CD4-positive, alpha-beta T cell (primary cell): ENCODE results near the gene ARHGEF4. TPM values are rescaled to one million over a fixed set of nuclear protein-coding genes. Genes with fewer than 3 reads are reported as not detected.

ENCODE experiments used
- ATAC-seq: fragments of 200-7000 bp; cut with Tn5 transposase; one replicate; pipeline ENCODE4 v1.10.0; 2022; ENCODE audit warnings: mild to moderate bottlenecking; ENCODE audit not compliant: poor library complexity
- CTCF ChIA-PET: fragments of 350-600 bp; sonication (Branson Sonifier 250); formaldehyde crosslinking; loops from one replicate; lab custom pipeline; 2021; ENCODE audit warnings: antibody characterized with exemption, inconsistent platforms; lab: Charles Lee
- POLR2A ChIA-PET: fragments of 350-600 bp; sonication (Branson Sonifier 250); formaldehyde crosslinking; loops from one replicate; lab custom pipeline; 2021; ENCODE audit warnings: antibody characterized with exemption, inconsistent platforms; lab: Charles Lee
- DNase-seq, 14 experiments: peaks; one replicate each; pipeline ENCODE4 v3.0.0-alpha.2; 2013 to 2020; ENCODE audit warnings: mixed read lengths in 2 of 14
- H3K27ac ChIP-seq, 2 donors: one replicate each; pipeline versions ENCODE4 v1.5.1 to v1.7.0; 2013; ENCODE audit warnings: low read length in 2 of 2, low read depth in 1 of 2, mild to moderate bottlenecking in 1 of 2
- H3K27me3 ChIP-seq, 2 experiments: 1 replicate in 1 of 2; 2 replicates in 1 of 2; pipeline versions ENCODE4 v1.6.1 to v1.7.0; 2013; ENCODE audit warnings: low read length in 2 of 2, control low read depth in 1 of 2, mild to moderate bottlenecking in 1 of 2, moderate library complexity in 1 of 2; ENCODE audit not compliant: insufficient read depth in 2 of 2, control insufficient read depth in 1 of 2
- H3K36me3 ChIP-seq: one replicate; pipeline ENCODE4 v1.6.1; 2013; ENCODE audit warnings: low read length, control low read depth; ENCODE audit not compliant: insufficient read depth
- H3K4me1 ChIP-seq: one replicate; pipeline ENCODE4 v1.6.1; 2013; ENCODE audit warnings: low read length, control low read depth; ENCODE audit not compliant: insufficient read depth
- H3K4me3 ChIP-seq: one replicate; pipeline ENCODE4 v1.5.1; 2013; ENCODE audit warnings: mild to moderate bottlenecking, low read length, moderate library complexity
- H3K9me3 ChIP-seq, 2 experiments: 1 replicate in 1 of 2; 2 replicates in 1 of 2; pipeline versions ENCODE4 v1.6.1 to v1.7.0; 2013; ENCODE audit warnings: low read length in 2 of 2, mild to moderate bottlenecking in 2 of 2, control low read depth in 1 of 2, moderate library complexity in 1 of 2; ENCODE audit not compliant: control insufficient read depth in 1 of 2, insufficient read depth in 1 of 2
- H3K27ac Mint-ChIP-seq: one replicate; pipeline ENCODE4 v1.8.0; 2020; ENCODE audit warnings: mixed read lengths
- H3K27me3 Mint-ChIP-seq: one replicate; pipeline ENCODE4 v1.8.0; 2021; ENCODE audit warnings: mixed read lengths
- H3K36me3 Mint-ChIP-seq: one replicate; pipeline ENCODE4 v1.8.0; 2021; ENCODE audit warnings: low read depth, mixed read lengths
- H3K4me1 Mint-ChIP-seq: one replicate; pipeline ENCODE4 v1.8.0; 2021; ENCODE audit warnings: low read depth, mixed read lengths
- H3K4me3 Mint-ChIP-seq: one replicate; pipeline ENCODE4 v1.8.0; 2020; ENCODE audit warnings: mild to moderate bottlenecking, mixed read lengths
- H3K9me3 Mint-ChIP-seq: one replicate; pipeline ENCODE4 v1.8.0; 2020; ENCODE audit warnings: mixed read lengths
- intact Hi-C, 2 experiments: fragments of 100-400 bp; cut with DNase I in 1 of 2; cut with micrococcal nuclease in 1 of 2; formaldehyde crosslinking; loops; one replicate each; pipeline versions ENCODE4 v1.15.1 to v1.9.0; 2023 to 2025; cut with DNase I, micrococcal nuclease
- total RNA-seq, 174 experiments: library from RNA in 2 of 174; stranded (reverse) in 2 of 174; gene quantifications; one replicate each; pipeline ENCODE4 v1.2.3 and lab custom pipeline; 2021 to 2026
- TF ChIP-seq, protein P1 (sequence below): fragments of 200-600 bp; IDR thresholded peaks from one replicate; pipeline ENCODE4 v1.8.0; 2022; ENCODE audit warnings: antibody characterized with exemption, mild to moderate bottlenecking

ARHGEF4 gene
- total RNA-seq, 2 experiments from 2014 or later = 3.6 to 4.1 TPM

DNA sequence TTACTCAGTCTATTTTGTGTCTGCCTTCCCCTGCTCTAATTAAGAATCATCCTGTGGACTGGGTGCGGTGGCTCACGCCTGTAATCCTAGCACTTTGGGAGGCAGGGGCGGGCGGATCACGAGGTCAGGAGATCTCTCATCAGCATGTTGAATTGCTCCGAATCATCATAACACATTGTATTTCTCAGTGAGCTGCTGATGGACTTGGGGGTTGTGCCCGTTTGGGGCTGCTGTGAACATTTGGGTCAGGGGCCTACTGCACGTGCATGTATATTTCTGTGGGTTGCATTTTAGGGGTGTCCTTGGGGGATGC lies 84.4 kb downstream of the ARHGEF4 start:
- Mint-ChIP-seq H3K4me1 (no peaks in the 10 kb centered on the region), H3K4me3 (no peak overlapping the region), H3K36me3 (no peaks in the 10 kb centered on the region), H3K27ac (no peak overlapping the region), H3K27me3 (peaks cover 13% of the 10 kb centered on the region), H3K9me3 (no peaks in the 10 kb centered on the region)
- Histone ChIP-seq H3K4me1 (no peaks in the 10 kb centered on the region), H3K9me3 (no peaks in the 10 kb centered on the region), H3K4me3 (no peak overlapping the region), H3K36me3 (no peaks in the 10 kb centered on the region), H3K27me3 (peaks cover 0 to 2% of the 10 kb centered on the region in 2 experiments), H3K27ac (no peak overlapping the region)
- intact Hi-C loops = no loop called here
- CTCF ChIA-PET = interaction anchor here (1.3 kb wide), 1 partner anchor 124 kb away, joined by 9 read pairs; no protein-coding TSS in a partner anchor
- ATAC-seq = no peak
- POLR2A ChIA-PET = no interaction called here
- DNase-seq = no peak
- TF ChIP-seq, protein P1, sequence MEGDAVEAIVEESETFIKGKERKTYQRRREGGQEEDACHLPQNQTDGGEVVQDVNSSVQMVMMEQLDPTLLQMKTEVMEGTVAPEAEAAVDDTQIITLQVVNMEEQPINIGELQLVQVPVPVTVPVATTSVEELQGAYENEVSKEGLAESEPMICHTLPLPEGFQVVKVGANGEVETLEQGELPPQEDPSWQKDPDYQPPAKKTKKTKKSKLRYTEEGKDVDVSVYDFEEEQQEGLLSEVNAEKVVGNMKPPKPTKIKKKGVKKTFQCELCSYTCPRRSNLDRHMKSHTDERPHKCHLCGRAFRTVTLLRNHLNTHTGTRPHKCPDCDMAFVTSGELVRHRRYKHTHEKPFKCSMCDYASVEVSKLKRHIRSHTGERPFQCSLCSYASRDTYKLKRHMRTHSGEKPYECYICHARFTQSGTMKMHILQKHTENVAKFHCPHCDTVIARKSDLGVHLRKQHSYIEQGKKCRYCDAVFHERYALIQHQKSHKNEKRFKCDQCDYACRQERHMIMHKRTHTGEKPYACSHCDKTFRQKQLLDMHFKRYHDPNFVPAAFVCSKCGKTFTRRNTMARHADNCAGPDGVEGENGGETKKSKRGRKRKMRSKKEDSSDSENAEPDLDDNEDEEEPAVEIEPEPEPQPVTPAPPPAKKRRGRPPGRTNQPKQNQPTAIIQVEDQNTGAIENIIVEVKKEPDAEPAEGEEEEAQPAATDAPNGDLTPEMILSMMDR = no peak

DNA sequence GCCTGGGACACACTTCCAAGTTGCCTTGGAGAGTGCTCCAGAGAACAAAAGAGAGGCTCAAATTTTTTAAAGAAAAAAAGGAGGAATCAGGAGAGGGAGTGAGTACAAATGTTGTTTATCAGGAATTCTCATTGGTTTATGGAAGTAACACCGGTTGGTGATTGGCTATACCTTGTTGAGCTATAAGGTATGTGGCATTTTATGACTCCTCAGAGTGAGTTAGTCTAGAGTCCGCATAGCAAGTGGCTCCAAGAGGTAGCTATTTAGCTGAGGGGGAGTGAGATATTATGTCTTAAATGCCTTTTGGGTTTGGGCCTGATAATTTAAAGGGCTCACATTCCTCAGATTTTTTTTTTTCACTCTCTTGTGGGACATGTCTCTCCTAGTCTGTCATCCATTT lies 85.7 kb downstream of the ARHGEF4 start:
- Mint-ChIP-seq H3K36me3 (no peaks in the 10 kb centered on the region), H3K4me1 (no peaks in the 10 kb centered on the region), H3K4me3 (no peak overlapping the region), H3K27ac (no peak overlapping the region), H3K27me3 (peaks cover 18% of the 10 kb centered on the region), H3K9me3 (no peaks in the 10 kb centered on the region)
- ATAC-seq (no peak), DNase-seq (no peak)
- Histone ChIP-seq H3K36me3 (no peaks in the 10 kb centered on the region), H3K27ac (no peak overlapping the region), H3K4me3 (no peak overlapping the region), H3K4me1 (no peaks in the 10 kb centered on the region), H3K9me3 (no peaks in the 10 kb centered on the region), H3K27me3 (peaks cover 0 to 3% of the 10 kb centered on the region in 2 experiments)
- TF ChIP-seq, protein P1 = no peak
- intact Hi-C loops = no loop called here
- ChIA-PET CTCF (no interaction called here), POLR2A (no interaction called here)

DNA sequence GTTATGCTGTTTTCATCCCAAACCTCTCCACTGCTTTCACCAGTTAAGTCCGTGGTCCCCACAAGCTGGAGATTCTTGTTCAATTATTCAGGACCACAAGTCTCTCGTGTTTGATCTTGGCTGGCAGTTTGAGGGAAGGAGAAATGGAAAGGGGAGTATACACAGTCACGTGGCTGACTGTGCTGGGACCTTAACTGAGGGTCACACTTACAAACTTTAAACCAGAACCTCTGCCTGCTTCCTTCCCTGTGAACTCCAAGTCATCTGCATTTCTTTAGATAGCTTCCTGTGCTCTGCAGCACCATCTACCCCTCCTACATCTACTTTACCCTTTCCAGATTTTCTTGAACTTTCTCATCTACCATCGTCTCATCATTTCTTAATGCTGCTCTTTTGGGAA lies 91.7 kb downstream of the ARHGEF4 start:
- Mint-ChIP-seq H3K4me3 (no peak overlapping the region), H3K27ac (no peak overlapping the region), H3K9me3 (peaks cover 8% of the 10 kb centered on the region), H3K36me3 (no peaks in the 10 kb centered on the region), H3K4me1 (no peaks in the 10 kb centered on the region), H3K27me3 (peaks cover 32% of the 10 kb centered on the region)
- ChIA-PET CTCF (no interaction called here), POLR2A (no interaction called here)
- H3K4me3 ChIP-seq = no peak overlapping the region
- H3K36me3 ChIP-seq = no peaks in the 10 kb centered on the region
- no peak overlapping the region for H3K27ac ChIP-seq
- H3K4me1 ChIP-seq = no peaks in the 10 kb centered on the region
- H3K9me3 ChIP-seq = no peaks in the 10 kb centered on the region
- ATAC-seq = no peak
- TF ChIP-seq, protein P1 = no peak
- H3K27me3 ChIP-seq = peaks cover 3 to 6% of the 10 kb centered on the region in 2 experiments
- intact Hi-C loops = no loop called here
- DNase-seq = no peak
